Erythroblast (primary cell): ENCODE measurements around the gene DIPK1B.

Source experiments
- GATA1 ChIP-seq: IDR thresholded peaks from 2 replicates; pipeline ENCODE4 v1.6.1; 2011; ENCODE audit warnings: low read depth, mild to moderate bottlenecking, control low read depth, low read length, moderate library complexity
- POLR2A ChIP-seq: IDR thresholded peaks from 2 replicates; pipeline ENCODE4 v1.6.1; 2011; ENCODE audit warnings: mild to moderate bottlenecking, low read length

DNA sequence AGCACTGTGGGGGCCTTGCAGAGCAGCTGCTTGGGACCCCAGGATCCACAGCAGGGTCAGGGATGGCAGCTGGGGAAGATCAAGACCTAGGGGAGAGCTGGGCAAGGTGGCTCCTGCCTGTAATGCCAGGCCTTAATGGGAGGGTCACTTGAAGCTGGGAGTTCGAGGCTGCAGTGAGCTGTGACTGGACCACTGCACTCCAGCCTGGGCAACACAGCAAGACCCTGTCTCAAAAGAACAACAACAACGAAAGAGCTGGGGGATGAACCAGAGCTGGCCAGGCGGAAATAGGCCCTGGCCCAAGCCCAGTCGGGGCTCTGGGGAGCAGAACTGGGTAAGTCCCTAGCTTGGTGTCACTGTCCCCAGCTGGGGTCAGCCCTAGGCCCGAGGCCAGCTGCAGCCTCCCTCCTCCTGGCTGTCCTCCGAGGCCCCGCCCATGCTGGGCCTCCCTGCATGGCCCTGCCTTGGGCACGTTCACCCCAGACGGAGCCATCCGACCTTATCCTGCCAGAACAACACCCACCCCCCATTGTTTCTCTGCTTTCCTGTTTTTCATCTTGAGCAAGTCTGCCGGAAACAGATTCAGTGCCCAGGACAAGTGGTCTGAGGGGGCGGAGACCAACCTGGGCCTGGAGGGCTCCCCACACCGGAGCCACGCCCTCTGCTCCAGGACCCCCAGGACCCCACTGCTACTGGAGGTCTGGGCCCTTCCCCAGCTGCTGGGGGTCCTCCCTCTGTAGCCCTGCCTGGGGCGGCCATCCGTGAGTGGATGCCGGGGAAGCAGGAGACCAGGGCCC is 1.9 kb downstream of the DIPK1B start:
- no peak for TF ChIP-seq POLR2A
- no peak for TF ChIP-seq GATA1
